GM19238 (cell line): ENCODE data around the gene DISC1.

Source experiments
- DNase-seq: peaks from one replicate; pipeline ENCODE4 v3.0.0; 2011; ENCODE audit warnings: low spot score; ENCODE audit not compliant: insufficient read length

The DISC1 gene

GRCh38 chr1:232090816-232091215 is 464.2 kb downstream of the DISC1 start:
- no peak for DNase-seq
